ENCODE results near the gene BRSK2.

Gene BRSK2

DNA sequence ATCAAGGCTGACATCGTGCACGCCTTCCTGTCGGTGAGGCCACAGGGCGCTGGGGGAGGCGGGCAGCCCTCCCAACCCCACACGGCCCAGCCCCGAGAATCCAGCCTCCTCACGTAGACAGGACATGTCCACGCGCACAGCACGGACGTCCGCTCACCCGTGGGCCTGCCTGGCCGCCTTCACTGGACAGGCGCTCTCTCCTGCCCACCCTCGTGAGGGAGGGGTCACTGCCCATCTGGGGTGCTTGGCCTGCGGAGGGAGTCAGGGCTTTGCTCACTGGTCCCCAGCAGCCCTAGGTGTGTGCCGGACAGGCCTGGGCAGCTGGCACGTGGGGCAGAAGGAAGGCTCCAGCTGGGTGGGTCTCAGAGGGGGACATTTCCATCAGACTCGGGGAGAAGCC lies 64.8 kb downstream of the BRSK2 start:
- no peak for DNase-seq

GRCh38 chr11:1455032-1455762 lies 65.5 kb downstream of the BRSK2 start:
- DNase-seq, result no peak

DNA sequence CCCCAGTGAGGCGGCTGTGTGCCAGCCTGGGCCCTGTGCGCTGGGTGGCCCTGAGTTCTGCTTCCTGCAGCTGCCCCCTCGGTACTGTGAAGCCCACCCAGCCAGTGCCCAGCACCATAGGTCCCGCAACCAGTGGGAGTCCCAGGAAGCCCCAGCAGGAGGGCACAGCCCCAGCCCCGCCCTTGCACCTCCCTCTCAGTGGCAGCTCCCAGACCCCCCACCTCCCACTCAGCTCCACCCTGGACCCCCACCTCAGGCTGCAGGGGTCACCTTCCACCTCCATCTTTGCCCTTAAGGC lies 66.0 kb downstream of the BRSK2 start:
- DNase-seq, result no peak

- DNase-seq, result no peak
These were observed 66.4 kb downstream of the BRSK2 start for GRCh38 chr11:1456176-1456575.

GRCh38 chr11:1456596-1457325 lies 67.0 kb downstream of the BRSK2 start:
- no peak for DNase-seq

DNA sequence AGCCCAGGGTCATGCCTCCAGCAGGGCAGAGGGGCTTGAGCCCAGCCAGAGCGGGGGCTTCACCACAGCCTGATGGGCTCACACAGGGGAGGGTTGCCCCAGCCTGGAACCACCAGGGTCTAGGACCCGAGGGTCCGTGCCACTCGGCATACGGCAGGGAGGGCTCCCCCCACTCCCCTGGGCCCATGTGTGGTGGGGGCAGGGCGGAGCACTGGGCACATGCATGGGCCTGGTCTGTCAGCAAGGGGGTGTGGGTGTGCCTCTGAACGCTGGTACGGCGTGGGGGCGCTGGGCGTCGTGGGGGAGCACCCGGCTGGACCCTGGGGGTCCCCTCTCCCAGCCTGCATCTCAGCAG lies 67.6 kb downstream of the BRSK2 start:
- DNase-seq, result no peak

GRCh38 chr11:1457856-1458255 lies 68.1 kb downstream of the BRSK2 start:
- DNase-seq, result no peak

GRCh38 chr11:1458340-1459218 lies 68.8 kb downstream of the BRSK2 start:
- no peak for DNase-seq

- DNase-seq, result no peak
These were observed 69.5 kb downstream of the BRSK2 start for GRCh38 chr11:1459219-1459575.

- no peak for DNase-seq
These were observed 70.1 kb downstream of the BRSK2 start for GRCh38 chr11:1459764-1460395.

DNA sequence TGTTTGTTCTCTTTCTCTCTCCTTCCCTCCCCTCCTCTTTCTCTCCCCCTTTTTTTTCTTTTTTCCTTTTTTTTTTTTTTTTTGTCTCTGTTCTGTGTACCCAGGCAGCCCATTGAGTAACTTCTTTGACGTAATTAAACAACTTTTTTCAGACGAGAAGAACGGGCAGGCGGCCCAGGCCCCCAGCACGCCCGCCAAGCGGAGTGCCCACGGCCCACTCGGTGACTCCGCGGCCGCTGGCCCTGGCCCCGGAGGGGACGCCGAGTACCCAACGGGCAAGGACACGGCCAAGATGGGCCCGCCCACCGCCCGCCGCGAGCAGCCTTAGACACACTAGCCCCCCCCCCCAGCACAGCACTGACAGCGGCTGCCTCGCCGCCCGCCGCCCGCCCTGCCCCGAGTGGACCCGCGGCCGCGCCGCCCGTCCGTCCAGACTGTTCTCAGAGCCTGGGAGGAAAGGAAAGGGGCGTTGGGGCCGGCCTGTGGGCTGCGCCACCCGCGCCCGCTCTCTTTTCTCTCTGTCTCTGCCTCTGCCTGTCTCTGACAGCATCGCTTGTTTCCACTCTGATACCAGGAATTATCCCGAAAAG lies 70.8 kb downstream of the BRSK2 start:
- no peak for DNase-seq

DNA sequence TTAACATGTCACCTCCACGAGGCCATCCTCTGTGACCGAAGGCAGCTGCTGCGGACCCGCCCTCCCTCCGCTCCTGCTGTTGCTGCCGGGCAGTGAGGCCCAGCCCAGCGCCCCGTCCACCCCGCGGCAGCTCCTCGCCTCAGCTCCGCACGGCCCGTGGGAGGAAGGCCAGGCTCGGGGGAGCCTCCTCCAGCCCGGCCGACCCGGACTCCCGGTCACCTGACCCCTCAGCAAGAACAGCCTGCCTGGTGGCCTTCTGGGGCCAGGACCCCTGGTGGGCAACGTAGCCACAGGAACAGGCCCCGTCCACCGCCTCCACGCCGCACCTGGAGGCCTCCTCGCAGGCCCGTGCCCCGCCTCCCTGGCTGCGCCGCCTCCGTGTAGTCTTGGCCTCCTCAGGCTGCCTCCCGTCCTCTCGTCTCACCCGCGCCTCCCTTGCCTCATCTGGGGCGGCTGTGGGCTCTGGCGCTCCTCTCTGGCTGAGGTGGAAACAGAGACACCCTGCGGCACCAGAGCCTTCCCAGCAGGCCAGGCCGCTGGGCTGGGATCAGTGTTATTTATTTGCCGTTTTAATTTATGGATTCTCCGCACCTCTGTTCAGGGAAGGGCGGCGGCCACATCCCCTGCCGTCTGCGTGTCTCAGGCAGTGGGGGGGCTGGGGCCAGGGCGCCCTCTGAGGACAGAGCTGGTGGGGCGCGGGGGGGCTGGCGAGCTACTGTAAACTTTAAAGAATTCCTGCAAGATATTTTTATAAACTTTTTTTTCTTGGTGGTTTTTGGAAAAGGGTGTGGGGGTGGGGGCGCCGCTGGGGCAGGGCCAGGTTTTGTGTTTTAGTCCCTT lies 71.5 kb downstream of the BRSK2 start:
- no peak for DNase-seq

DNA sequence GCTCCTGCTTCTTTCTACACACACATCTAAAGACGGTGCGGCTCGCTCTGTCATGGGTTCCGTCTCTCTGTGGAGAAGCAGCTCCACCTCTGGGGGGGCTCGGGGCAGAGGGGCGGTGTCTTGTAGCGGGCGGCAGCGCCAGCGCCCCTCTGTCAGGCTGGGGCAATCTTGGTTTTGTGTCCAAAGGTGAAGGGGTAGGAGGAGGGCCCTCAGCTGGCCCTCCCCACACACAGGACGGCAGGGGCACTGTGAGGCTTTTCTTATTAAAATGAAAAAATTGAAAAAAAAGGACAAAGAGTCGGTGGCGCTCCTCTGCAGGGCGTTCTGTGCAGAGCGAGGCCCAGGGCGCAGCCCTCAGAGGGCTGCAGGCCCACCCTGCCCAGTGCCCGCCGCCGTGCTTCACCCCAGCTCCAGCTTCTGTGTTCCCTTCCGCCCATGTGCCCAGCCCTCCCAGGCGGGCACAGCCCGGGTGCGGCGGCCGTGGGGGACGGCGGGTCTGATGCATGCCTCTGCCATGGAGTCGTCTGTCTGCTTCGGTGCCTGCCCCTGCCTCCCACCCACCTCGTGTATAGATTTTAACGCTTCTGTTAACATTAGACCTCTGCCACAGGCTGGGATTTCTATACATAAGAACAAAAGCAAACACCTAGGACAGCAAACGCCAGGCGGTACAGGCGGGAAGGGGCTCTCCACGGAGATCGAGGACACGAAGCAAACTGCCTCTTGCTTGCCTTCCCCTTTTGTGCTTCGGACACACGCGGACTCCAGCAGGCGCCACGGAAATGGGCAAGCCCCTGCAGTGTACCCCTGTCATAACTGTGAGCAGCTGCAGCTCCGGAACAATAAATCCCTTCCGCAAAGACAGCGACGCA lies 72.3 kb downstream of the BRSK2 start:
- DNase-seq, result no peak

DNA sequence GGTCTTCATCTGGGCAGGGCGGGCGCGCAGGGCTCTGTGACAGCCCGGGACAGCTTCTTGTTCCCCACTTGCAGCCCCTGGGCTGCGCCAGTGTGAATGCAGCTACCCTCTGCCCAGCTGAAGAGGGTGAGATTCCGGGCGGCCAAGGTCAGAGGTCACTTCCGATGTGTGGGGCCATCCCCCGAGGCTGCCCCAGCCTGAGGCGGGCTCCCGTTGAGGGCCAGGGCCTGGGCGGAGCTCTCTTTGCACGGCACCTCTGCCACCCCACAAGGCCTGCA lies 72.9 kb downstream of the BRSK2 start:
- no peak for DNase-seq

DNA sequence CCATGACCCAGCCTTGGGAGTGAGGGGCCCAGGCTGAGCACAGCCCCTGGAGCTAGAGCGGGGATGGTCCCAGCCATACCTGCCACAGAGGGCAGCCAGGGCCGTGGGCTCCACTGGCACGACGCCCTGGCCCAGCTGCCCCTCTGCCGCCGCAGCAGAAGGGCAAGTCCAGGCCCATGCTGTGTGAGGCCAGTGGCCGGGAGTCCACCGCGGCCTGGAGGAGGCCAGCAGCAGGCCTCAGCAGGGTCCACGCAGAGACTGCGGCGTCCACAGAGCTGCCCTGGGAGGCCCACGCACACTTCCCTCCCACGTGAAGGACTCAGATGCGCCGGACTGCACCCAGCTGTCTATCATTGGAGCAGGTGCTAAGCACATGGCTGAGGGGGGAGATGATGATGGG lies 73.3 kb downstream of the BRSK2 start:
- no peak for DNase-seq

DNA sequence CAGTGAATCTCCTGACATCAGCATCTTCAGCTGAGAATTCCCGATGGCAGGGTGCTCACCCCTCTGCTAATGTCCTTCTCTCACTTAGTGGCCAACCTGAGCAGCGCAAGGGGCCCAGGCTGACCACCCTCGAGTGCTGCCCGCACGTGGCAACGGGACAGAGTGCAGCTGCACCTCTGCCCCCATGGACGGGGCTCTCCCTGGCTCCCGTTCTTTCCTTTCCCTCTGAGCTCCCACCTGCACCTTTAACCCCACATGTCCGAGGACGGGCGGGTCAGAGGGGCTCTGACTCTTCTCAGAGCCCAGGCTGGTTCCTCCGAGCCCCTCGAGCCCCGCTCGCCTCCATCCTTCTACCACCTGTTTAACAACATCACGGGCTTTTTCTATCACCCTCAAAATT lies 77.0 kb downstream of the BRSK2 start:
- no peak for DNase-seq

DNA sequence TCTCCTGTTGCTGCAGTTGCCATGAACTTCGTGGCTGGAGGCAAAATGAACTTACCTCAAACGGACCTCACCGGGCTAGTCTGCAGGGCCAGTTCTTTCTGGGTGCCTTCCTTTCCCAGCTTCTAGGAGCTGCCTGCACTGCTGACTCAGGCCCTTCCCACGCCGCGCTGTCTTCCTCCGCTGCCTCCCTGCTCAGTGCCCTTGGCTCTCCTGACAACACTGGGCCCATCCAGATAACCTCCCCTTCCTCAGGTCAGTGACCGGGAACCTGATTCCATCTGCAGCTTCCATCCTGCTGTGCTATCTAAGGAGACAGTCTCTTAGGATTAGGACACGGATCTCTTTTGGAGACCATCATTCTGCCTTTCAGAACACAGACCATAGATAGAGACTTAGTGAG lies 77.5 kb downstream of the BRSK2 start:
- DNase-seq, result no peak

DNA sequence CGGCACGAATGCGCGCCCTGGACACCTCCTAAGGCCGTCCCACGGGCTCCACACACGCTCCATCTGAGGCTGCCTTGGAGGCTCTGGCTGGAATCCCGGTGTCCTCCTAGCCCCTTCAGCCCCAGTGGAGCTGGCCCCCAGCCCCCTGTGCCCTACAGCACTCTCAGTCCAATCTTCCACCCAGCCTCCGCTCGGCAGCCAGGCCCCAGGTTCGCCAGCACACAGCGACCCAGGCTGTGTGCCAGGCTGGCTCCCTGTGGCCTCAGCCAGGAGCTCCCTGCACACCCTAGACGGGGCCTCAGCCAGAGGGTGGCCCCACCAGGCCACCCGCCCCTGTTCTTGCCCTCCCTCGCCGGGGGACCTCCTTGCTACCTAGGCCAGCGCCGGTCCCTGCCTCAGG lies 78.3 kb downstream of the BRSK2 start:
- no peak for DNase-seq

DNA sequence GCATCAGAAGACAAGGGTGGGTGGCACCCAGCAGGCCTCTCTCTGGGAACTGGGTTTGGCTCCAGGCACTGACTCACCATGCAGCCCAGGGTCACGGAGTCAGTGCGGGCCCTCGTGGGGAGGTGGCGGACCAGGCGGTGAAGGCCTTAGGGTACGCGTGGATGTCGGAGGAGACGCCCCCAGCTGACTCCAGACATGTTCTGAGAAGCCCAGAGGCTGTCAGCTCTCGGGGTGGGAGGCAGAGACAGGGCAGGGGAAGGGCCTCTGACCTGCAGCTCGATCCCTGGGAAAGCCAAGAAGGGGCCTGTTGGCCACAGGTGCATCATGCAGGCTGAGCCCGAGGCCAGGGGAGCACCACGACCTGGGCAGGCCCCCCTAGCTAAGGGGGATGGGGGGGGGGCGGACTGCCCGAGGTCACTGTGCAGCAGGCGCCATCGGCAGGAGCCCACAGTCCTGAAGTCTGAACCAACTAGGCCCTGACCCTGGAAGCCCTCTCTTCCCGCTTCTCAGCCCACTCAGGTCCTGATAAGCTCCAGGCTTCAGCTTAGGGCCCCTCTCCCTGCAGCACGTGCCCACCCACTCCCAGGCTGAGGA lies 78.8 kb downstream of the BRSK2 start:
- DNase-seq, result no peak

DNA sequence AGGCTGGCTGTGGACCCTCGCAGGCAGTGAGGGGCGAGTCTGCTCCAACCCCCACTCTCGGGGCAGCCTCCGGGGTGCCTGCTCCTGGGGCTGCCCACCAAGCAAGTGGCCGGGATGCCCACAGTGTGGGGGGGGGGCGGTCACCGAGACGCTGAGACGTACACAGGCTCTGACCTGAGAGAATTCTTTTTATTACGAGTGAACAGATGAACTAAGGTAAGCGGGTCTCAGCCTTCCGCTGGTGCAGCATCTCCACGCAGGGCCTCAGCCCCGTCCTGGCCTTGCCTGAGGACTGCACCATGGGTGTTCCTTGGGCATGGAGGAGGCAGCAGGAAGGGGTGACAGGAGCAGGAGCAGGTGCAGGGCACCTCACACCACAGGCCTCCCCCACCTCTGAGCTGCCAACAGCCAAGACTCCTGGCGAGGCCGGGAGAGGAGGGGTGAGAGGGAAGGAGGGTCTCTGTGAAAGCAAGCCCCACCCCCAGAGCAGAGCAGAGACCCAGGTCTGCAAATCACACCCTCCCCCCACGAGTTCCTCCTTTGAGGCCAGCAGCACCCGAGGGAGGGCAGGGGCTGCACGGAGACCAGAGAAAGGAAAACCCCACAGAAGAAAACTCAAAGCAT lies 79.7 kb downstream of the BRSK2 start:
- DNase-seq, result no peak
